ENCODE results near the gene SIK1.
"Not testable (repeated sequence)": the region's sequence is repeated elsewhere in the genome, so short reads cannot be mapped to it uniquely, and the experiment has no call there.

Gene SIK1

DNA sequence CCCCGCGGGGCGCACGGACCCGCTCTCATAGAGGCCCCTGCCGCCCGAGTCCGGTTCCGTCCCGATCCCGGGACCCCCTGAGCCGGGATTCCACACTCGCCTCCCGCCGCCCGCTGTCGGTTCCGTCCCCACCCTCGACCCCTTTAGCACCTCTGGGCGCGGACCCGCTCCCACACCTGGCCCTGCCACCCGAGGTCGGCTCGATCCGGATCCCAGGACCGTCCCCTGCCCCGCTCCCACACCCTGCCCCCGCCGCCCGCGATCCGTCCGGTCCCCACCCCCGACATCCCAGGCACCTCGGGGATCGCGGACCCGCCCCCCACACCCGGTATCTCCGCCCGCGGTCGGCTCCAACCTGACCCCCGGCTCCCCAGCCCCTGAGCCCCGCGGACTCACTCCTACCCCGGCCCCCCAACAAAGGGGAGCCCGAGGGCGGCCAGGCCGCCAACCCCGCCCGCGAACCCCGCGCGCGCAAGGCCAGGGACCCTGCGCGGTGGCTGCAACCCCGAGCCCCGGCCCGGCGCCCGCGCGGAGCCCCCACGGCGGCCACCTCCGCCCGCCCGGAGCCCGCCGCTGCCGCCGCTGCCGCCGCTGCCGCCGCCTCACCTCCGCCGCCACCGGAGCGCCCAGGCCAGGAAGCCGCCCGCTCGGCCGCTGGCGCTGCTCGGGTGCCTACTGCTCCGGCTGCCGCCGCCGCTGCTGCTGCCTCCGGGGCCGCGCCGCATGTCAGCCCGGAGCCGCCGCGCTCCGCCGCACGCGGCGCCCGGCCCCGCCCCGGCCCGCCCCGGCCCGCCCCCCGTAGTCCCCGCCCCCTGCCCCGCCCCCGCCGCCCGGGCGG lies at the start of gene SIK1:
Gene SIK1, minus strand, starts transcription at position 728 of the 838 bp plus-strand sequence. CDS start 953 bp downstream, outside the sequence.
- POLR2A ChIA-PET; CTCF ChIA-PET; DNase-seq (ENCODE audit: extremely low spot score): not testable (repeated sequence)

GRCh38 chr21:43471597-43472242 lies 44.8 kb upstream of the SIK1 start:
- DNase-seq (ENCODE audit: extremely low spot score); CTCF ChIA-PET; POLR2A ChIA-PET: not testable (repeated sequence)

DNA sequence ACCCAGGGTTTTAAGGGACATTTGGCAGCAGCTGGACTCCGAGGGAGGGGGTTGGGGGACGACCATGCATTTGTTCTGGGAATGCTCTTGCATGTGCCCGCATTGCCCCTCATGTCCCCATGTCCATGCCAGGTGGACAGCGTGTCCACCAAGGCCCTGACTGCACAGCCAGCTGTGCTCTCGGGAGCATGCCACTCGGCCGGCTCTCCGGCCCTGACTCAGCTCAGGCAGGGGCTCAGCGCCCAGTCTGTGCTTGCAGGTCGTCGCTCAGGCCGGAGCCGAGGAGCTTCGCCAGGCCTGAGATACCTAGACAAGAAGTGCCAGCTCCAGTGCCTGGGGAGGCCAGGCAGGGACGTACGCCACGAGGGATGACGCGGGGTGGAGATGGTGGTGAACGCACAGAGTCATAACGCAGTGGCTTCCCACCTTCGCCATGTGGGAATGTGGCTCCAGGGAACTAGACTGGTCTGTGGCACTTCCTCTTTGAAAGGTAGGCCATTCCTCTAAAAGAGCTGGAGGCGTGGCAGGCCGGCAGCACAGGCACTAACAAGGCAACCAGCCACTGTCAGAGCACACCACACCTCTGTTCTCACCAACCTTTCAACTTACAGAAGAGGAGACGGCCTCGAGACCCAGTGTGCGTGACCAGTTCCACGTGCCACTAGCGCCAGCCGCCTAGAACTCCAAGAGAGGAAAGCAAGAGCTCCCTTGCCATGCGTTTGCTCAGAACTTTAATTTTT lies 43.0 kb upstream of the SIK1 start:
- POLR2A ChIA-PET; DNase-seq (ENCODE audit: extremely low spot score); CTCF ChIA-PET: not testable (repeated sequence)

DNA sequence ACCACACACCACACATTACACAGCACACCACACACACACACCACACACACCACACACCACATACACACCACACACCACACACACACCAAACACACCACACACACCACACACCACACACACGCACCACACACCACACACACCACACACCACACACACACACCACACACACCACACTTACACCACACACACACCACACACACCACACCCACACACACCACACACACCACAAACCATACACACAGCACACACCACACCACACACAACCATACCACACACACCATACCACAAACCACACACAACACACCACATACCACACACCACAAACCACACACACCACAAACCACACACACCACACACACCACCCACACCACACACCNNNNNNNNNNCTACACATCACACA lies 40.9 kb upstream of the SIK1 start:
- CTCF ChIA-PET, result no interaction called here
- TF ChIP-seq, protein P1, sequence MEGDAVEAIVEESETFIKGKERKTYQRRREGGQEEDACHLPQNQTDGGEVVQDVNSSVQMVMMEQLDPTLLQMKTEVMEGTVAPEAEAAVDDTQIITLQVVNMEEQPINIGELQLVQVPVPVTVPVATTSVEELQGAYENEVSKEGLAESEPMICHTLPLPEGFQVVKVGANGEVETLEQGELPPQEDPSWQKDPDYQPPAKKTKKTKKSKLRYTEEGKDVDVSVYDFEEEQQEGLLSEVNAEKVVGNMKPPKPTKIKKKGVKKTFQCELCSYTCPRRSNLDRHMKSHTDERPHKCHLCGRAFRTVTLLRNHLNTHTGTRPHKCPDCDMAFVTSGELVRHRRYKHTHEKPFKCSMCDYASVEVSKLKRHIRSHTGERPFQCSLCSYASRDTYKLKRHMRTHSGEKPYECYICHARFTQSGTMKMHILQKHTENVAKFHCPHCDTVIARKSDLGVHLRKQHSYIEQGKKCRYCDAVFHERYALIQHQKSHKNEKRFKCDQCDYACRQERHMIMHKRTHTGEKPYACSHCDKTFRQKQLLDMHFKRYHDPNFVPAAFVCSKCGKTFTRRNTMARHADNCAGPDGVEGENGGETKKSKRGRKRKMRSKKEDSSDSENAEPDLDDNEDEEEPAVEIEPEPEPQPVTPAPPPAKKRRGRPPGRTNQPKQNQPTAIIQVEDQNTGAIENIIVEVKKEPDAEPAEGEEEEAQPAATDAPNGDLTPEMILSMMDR (IDR thresholded peaks at IDR 0.05; ENCODE audit: control extremely low read depth, extremely low read depth, low read depth, missing control alignments), result no peak
- DNase-seq (ENCODE audit: extremely low spot score), result no peak
- POLR2A ChIA-PET, result no interaction called here

DNA sequence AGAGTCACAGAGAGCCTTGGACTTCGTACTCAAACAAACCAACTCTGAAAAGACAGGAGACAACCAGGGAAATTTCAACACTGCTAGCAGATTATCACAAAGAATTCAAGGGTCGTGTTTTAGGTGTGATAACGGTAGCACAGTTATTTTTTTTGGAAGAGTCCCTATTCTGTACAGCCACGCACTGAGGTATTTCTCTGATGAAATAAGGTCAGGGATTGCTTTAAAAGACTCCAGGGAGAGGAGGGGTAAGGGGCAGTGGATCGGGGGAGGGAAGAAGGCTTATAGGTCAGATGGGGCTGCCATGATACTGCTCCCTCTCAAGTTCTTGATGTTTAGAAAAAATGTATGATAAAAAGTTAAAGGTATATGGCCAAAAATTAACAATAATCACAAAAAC lies 38.2 kb upstream of the SIK1 start:
- POLR2A ChIA-PET; CTCF ChIA-PET; DNase-seq (ENCODE audit: extremely low spot score): not testable (repeated sequence)

- POLR2A ChIA-PET; DNase-seq (ENCODE audit: extremely low spot score); CTCF ChIA-PET: not testable (repeated sequence)
These were observed 36.7 kb upstream of the SIK1 start for GRCh38 chr21:43463498-43464261.

DNA sequence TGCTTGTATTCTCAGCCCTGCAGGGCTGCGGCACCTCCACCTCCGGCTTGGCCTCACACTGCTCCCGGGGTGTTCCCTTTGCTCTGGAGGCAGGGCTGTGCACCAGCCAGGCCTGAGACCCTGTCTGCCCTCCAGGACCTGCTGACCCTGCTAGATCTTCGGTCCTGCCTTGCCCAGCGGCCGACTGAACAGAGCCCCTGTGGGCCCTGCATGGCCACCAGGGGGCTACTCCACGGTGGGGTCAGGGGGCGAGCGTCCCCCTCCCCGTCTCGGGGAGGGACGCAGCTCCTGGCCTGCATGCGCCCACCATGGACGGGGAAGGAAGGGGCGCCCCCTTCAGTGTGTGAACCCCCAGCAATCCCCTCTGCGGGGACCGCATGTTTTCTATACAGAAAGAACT lies 36.0 kb upstream of the SIK1 start:
- DNase-seq (ENCODE audit: extremely low spot score); CTCF ChIA-PET; POLR2A ChIA-PET: not testable (repeated sequence)

GRCh38 chr21:43460475-43460874 lies 33.5 kb upstream of the SIK1 start:
- DNase-seq (ENCODE audit: extremely low spot score); CTCF ChIA-PET; POLR2A ChIA-PET: not testable (repeated sequence)

- CTCF ChIA-PET, POLR2A ChIA-PET: not testable (repeated sequence)
These were observed 32.1 kb upstream of the SIK1 start for GRCh38 chr21:43458995-43459394.

GRCh38 chr21:43456616-43457314 lies 29.8 kb upstream of the SIK1 start:
- POLR2A ChIA-PET, CTCF ChIA-PET: not testable (repeated sequence)

More at GRCh38 chr21:43458995-43459394, 32.1 kb upstream of the SIK1 start:
- DNase-seq (ENCODE audit: extremely low spot score), result not testable (repeated sequence)

GRCh38 chr21:43455717-43456116 lies 28.8 kb upstream of the SIK1 start:
- POLR2A ChIA-PET; DNase-seq (ENCODE audit: extremely low spot score); CTCF ChIA-PET: not testable (repeated sequence)

More at GRCh38 chr21:43456616-43457314, 29.8 kb upstream of the SIK1 start:
- not testable (repeated sequence) for DNase-seq (ENCODE audit: extremely low spot score)

GRCh38 chr21:43454176-43454575 lies 27.2 kb upstream of the SIK1 start:
- CTCF ChIA-PET; POLR2A ChIA-PET; DNase-seq (ENCODE audit: extremely low spot score): not testable (repeated sequence)

GRCh38 chr21:43451850-43452249 lies 24.9 kb upstream of the SIK1 start:
- POLR2A ChIA-PET; DNase-seq (ENCODE audit: extremely low spot score); CTCF ChIA-PET: not testable (repeated sequence)

DNA sequence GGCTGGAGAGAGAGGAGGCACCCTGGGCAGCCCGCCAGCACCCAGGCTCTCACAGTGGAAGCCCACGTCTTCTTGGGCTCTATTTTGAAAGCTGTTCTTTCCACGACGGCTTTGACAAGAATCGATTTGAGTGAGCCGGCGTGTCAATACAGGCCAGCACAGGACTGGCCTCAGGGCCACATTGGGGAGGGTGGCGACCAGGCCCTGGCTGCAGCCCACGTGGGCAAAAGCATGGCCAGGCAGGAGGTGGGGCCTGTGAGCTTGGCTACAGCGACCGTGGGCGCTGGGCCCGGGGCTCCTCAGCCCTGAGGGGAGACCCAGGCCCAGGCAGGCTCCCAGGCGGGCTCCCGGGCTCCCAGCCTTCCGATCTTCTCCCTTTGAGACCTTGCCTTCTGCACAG lies 23.4 kb upstream of the SIK1 start:
- CTCF ChIA-PET; DNase-seq (ENCODE audit: extremely low spot score); POLR2A ChIA-PET: not testable (repeated sequence)

GRCh38 chr21:43447353-43447977 lies 20.5 kb upstream of the SIK1 start:
- CTCF ChIA-PET; DNase-seq (ENCODE audit: extremely low spot score); POLR2A ChIA-PET: not testable (repeated sequence)
